ENCODE data around the gene NAA20.

NAA20 gene

GRCh38 chr20:20079102-20079784 is 62.1 kb downstream of the NAA20 start:
- TF ChIP-seq CTCF (conservative IDR thresholded peaks at IDR 0.05; ENCODE audit: low read depth, low read length) = no peak
- DNase-seq (ENCODE audit: low read depth) = no peak
- H3K4me3 ChIP-seq (ENCODE audit: low read depth, low read length) = no peak overlapping the region
